ENCODE data around the gene PODXL2.
A peak's percentile ranks its signal among the peaks of the same experiment; 100 is the strongest.

Gene PODXL2

DNA sequence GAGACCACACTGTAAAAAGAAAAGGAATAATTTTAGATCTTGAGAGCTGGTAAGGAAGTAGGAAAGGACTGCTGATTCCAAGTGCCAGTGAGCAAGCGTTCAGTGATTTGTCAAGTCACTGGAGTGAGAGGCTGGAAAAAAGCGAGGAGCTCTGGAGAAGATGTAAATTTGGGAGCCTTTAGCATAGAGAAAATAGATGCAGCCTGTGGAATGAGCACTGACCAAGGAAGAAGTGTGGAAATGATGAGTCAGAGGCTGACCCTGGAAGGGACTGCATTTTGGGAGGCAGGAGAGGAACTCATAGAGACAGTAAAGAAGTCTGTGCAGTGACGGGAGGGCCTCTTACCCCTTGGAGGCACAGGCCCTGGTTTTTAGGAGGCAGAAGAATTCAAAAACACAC lies 26.7 kb downstream of the PODXL2 start:
- DNase-seq (ENCODE audit: low read depth): no peak

DNA sequence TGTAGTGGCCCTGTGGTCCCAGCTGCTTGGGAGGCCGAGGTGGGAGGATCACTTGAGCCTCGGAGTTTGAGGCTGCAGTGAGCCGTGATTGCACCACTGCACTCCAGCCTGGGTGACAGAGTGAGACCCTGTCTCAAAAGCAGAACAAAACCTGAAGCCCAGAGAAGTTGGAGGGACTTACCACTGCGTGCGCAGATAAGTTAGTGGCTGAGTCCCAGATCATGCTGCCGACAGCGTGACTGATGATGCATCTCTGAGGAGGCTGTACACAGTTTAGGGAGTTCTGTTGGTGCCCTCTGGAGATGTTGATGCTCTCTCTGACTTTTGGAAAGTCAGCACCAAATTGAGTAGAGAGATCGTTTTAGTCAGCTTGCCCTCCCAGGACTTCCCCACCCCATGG lies 27.9 kb downstream of the PODXL2 start:
- no peak for DNase-seq (ENCODE audit: low read depth)

DNA sequence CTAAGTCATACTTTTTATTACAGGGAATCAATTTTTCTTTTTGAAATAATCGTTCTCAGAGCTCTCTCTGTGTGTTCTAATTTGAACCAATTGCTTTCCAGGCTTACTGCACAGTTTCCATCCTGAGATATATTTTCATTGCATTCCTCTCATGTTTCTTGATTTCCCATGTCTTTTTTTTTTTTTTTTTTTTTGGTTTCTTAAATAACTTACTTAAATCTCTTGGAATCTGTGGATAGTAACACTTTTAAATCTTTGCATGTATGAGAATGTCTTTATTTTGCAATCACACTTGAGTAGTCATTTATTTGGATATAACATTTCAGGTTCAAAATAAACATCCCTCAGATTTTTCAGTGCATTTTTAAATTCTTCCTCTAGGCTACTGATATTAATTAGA lies 29.2 kb downstream of the PODXL2 start:
- DNase-seq (ENCODE audit: low read depth): no peak

DNA sequence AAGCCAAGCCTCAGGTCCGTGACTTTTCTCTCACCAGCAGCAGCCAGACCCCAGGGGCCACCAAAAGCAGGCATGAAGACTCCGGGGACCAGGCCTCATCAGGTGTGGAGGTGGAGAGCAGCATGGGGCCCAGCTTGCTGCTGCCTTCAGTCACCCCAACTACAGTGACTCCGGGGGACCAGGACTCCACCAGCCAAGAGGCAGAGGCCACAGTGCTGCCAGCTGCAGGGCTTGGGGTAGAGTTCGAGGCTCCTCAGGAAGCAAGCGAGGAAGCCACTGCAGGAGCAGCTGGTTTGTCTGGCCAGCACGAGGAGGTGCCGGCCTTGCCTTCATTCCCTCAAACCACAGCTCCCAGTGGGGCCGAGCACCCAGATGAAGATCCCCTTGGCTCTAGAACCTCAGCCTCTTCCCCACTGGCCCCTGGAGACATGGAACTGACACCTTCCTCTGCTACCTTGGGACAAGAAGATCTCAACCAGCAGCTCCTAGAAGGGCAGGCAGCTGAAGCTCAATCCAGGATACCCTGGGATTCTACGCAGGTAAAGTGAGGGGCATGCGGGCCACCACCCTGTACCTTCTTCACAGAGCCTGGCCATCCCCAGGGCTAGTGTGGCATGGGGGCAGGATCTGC lies 31.8 kb downstream of the PODXL2 start:
- no peak for DNase-seq (ENCODE audit: low read depth)

GRCh38 chr3:127661600-127661999 lies 32.6 kb downstream of the PODXL2 start:
- no peak for DNase-seq (ENCODE audit: low read depth)

DNA sequence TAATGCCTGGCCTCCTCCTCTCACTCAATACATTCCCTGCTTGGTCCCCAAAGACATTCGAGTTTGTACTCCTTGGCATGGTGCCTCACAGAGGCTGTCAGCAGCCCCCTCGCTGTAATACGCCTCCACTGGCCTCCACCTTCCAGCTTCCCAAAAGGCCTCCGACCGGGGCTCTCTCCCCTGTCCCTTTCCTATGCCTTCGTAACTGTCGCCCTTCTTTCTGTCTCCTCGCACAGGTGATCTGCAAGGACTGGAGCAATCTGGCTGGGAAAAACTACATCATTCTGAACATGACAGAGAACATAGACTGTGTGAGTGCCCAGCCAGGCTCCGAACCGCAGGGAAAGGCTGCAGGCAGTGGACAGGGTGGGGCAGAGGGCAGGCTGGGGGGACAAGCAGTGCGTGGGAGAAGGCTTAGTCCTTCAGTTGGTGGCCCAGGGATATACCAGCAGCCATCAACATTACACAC lies 33.0 kb downstream of the PODXL2 start:
- no peak for DNase-seq (ENCODE audit: low read depth)

- no peak for DNase-seq (ENCODE audit: low read depth)
These were observed 34.2 kb downstream of the PODXL2 start for GRCh38 chr3:127663151-127663550.

- DNase-seq (ENCODE audit: low read depth): no peak
These were observed 36.2 kb downstream of the PODXL2 start for GRCh38 chr3:127665165-127665564.

GRCh38 chr3:127665586-127665985 lies 36.6 kb downstream of the PODXL2 start:
- no peak for DNase-seq (ENCODE audit: low read depth)

DNA sequence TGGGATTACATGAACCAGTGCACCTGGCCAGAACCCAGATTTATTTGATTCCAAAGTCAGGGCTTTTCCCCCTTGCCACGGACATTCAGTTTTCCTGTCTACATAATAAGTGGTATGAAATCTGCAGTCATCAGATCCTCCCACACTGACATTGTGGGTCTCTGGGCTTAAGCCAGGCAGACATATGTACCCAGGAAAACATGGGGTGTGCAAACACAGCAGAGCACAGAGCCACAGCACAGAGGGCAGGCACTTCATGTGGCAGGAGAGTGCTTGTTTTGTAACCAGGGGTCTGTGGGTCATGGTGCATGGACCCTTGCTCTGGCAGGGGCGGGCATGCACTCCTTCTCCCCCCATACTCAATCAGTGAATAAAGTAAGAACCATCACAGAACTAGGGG lies 37.7 kb downstream of the PODXL2 start:
- DNase-seq (ENCODE audit: low read depth): no peak

DNA sequence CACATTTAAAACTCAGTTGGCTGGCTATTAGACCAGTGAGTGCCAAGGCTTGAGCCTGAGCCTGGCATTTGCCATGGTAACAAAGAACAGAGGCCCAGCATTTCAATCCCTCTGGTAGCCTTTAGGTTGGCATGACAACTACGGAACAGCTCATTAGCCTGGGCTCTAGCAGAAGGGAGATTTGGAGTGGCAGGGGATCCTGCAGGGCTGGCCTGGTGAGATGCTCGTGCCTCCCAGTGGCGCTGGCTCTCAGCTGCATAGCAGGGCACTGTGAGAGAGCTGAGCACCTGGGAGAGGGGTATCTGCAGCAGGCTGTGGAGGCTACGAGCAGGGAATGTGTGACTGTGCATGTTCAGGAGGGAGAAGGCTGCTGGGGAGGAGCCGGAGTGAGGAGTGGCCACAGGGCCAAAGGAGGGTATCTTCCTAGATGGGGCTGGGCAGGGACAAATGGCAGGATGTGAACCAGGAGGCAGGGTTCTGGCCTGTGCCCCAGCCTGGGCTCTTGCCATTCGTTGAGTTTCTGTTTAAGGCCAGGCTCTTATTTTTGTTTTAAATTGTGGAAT lies 38.2 kb downstream of the PODXL2 start:
- no peak for DNase-seq (ENCODE audit: low read depth)

DNA sequence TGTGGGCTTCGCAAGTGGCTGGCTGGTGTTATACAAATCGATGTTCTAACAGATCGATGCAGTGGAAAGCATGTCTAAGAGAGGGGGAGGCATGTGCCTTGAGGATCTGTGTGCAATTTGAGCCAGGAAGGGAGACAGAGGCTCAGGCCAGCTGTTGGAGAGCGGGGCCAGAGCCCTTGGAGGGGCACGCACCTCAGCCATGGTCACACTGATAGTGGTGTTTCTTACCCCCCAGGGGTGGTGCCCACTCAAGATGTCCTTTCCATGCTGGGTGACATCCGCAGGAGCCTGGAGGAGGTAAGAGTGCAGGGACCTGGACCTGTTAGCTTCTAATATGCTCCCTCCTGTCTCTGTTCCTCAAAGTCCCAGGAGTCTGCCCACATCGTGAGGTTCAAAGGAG lies 39.9 kb downstream of the PODXL2 start:
- DNase-seq (ENCODE audit: low read depth): no peak

- DNase-seq (ENCODE audit: low read depth): no peak
These were observed 40.7 kb downstream of the PODXL2 start for GRCh38 chr3:127669541-127670228.

- no peak for DNase-seq (ENCODE audit: low read depth)
These were observed 41.2 kb downstream of the PODXL2 start for GRCh38 chr3:127670229-127670559.

GRCh38 chr3:127670761-127671522 lies 42.0 kb downstream of the PODXL2 start:
- DNase-seq (ENCODE audit: low read depth): no peak

DNA sequence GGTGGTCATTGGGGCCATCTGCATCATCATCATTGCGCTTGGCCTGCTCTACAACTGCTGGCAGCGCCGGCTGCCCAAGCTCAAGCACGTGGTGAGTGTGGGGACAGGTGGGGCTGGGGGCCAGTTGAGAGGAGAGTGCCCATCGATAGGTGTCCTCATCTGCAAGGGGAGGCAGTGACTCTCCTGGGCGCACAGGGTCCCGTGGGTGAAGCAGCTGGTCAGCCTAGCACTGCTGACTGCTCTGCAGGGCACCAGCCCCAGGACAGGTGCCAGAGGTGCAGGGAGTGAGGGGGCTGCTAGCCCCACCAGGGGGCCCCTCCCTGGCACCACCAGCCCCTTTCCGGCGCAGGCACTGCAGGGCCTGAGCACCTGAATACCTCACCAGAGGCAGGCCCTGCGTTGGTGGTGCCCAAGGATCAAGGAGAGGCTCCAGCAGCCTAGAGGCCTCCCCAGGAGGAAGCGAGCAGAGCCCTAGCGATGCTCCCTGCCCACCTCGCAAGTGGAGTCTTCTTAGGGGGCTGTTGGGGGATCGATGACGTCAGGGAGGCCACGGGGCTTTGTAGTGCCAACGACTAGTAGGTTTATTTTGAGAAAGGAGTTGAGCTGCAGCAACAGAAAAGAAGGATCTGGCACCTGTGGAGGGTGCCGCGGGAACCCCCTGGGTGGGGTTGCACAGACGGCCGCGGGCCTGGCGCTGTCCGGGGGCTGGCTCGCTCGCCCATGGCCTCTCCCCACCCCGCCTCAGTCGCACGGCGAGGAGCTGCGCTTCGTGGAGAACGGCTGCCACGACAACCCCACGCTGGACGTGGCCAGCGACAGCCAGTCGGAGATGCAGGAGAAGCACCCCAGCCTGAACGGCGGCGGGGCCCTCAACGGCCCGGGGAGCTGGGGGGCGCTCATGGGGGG lies 42.8 kb downstream of the PODXL2 start:
- peak; percentile 8 for DNase-seq (ENCODE audit: low read depth)

GRCh38 chr3:127672429-127673190 lies 43.6 kb downstream of the PODXL2 start, which contains the start of gene ABTB1:
Gene ABTB1, plus strand, starts transcription at chr3:127672952. Its CDS starts 74 bp downstream, at chr3:127673026.
- DNase-seq (ENCODE audit: low read depth): peak; percentile 79

DNA sequence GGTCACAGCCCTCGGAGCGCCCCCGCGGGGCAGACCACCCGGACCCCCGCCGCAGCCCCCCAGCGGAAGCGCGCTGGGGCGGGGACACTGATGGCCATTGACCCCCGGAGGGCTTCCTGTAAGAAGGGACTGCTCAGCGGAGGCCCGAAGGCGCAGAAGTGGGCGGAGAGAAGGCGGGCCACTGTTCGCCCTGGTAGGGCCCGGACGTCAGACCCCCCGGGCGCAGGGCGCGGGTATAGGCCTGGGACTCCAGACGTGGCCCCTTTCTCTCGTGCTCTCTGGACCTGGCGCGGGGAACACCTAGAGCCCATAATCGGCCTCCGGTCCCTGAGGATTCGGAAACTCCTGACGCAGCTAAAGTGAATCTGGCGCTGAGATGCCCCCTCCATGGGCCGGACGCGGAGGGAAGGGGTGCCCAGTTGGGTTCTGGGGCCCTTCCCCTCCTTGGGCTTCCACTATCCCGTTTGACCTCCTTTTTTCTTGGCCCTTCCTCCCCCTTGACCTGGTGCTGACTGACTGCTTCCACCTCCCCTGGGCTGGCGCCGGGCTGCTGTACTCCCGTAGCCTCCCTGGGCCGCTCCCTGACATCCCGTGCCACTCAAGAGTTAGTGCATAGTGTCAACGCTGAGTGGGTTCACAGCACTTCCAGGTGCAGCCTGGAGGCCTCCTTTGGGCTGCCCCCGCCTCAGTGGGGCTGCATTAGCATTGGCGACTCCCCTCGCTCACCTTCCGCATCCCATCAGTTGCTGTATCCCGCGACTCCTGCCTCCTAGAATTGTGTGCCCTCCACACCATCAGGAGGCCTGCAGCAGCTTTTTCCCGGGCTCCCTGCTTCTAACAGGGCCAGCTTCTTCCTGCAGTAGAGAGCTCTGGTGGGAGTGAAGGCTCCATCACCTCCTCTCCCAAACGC lies 44.5 kb downstream of the PODXL2 start:
- peak; percentile 16 for DNase-seq (ENCODE audit: low read depth)

DNA sequence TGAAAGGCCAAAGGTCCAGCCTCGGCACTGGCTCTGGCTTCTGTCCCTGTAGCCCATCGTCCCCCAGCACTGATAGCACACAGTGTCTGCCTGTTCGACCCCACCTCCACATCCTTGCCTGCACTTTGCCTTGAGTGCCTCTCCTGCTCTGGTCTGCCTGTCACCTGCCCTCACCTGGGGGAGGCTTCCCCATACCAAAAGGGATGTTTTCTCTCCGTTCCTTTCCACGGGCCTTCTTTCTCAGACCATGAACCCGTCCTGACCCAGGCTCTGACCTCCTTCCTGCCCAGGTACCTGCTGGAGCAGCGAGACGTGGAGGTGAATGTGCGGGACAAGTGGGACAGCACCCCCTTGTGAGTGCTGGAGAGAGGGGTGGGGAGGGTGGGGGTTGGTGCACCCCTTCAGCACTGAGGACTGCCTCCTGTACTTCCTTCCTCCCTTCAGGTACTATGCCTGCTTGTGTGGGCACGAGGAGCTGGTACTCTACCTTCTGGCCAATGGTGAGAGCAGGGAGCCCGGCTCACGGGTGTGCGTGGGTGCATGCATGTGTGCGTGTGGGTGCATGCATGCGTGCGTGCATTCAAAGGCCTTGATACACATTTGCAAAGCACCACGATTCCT lies 45.2 kb downstream of the PODXL2 start:
- DNase-seq (ENCODE audit: low read depth): no peak

Data from stimulated activated CD4-positive, alpha-beta T cell treated with anti-CD3 and anti-CD28 coated beads, Interleukin-2, amount 100 ng/mL, for 4 hours (primary cell).